Embryonic facial prominence (tissue), 1 donor: ENCODE measurements around the gene RPL36A.

Experiments used
- DNase-seq: peaks from one replicate; pipeline ENCODE4 v3.0.0-alpha.2; 2016; ENCODE audit errors: extremely low spot score

Gene RPL36A

DNA sequence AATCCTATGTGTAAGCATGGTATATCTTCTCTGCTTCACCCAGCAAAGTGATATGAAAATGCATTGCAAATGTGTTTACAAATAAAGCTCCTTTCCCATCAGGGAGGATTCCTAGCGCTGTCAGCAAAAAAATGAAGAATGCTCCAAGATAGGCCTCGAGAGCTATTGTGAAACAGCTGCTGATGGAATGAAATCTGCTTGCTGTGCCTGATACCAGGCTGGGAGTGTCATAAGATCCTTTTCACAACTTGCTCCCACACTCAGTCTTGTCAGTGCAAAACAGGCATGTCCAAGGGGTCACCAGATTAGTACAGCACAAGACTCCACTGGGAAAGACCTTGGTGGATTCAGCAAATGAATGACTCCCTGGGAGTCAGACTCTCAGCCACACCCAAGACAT lies 51.3 kb downstream of the RPL36A start:
- no peak for DNase-seq
